Parathyroid adenoma (tissue), 2 donors: Measurements from ENCODE around the gene GALNT17.

Source experiments
- H2AFZ ChIP-seq: fragments of 300-600 bp; sonication (generic); one replicate; pipeline ENCODE4 v1.7.0; 2017; ENCODE audit warnings: antibody characterized with exemption, mild to moderate bottlenecking
- H3K27ac ChIP-seq: fragments of 300-600 bp; sonication (generic); one replicate; pipeline ENCODE4 v1.7.0; 2017
- H3K27me3 ChIP-seq: fragments of 300-600 bp; sonication (generic); one replicate; pipeline ENCODE4 v1.7.0; 2017; ENCODE audit warnings: low read length; ENCODE audit not compliant: control insufficient read depth, insufficient read depth
- H3K36me3 ChIP-seq: fragments of 300-600 bp; sonication (generic); one replicate; pipeline ENCODE4 v1.7.0; 2017; ENCODE audit warnings: low read length; ENCODE audit not compliant: control insufficient read depth, insufficient read depth
- H3K4me1 ChIP-seq: fragments of 300-600 bp; sonication (generic); one replicate; pipeline ENCODE4 v1.7.0; 2017; ENCODE audit warnings: control low read depth
- H3K4me2 ChIP-seq: fragments of 300-600 bp; sonication (generic); one replicate; pipeline ENCODE4 v1.7.0; 2017; ENCODE audit warnings: low read length
- H3K4me3 ChIP-seq: fragments of 300-600 bp; sonication (generic); one replicate; pipeline ENCODE4 v1.7.0; 2017; ENCODE audit warnings: low read depth, low read length
- H3K79me2 ChIP-seq: fragments of 300-600 bp; sonication (generic); one replicate; pipeline ENCODE4 v1.7.0; 2017; ENCODE audit warnings: control low read depth
- H3K9ac ChIP-seq: fragments of 300-600 bp; sonication (generic); one replicate; pipeline ENCODE4 v1.7.0; 2017; ENCODE audit warnings: mild to moderate bottlenecking
- H3K9me3 ChIP-seq: fragments of 300-600 bp; sonication (generic); one replicate; pipeline ENCODE4 v1.7.0; 2017; ENCODE audit warnings: low read length; ENCODE audit not compliant: control insufficient read depth
- TF ChIP-seq, protein P1 (sequence below): fragments of 300-600 bp; sonication (generic); IDR thresholded peaks from one replicate; pipeline ENCODE4 v1.7.0; 2017; ENCODE audit warnings: antibody characterized with exemption, mild to moderate bottlenecking
- donor health status: primary hyperparathyroidism.

GALNT17 gene

DNA sequence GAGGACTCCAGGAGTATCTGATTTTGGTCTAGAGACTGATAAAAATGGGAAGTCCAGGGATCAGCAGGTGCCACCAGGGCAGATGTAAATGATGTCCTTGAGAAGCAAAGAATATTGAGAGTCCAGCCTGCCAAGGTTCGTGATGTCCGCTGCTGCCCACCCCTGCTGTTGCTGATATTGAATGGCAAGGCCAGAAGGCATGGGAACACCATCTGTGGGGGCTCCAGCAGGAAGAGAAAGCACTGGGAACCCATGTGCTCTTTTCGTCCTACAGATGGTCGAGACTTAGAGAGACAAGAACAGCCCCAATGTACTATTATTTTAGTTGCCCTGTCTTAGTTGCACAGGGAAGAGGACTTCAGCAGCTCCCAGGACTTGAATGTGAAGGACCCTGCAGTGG lies 363.9 kb downstream of the GALNT17 start:
- no peaks in the 10 kb centered on the region for H3K79me2 ChIP-seq
- H3K36me3 ChIP-seq, result no peaks in the 10 kb centered on the region
- H3K4me1 ChIP-seq, result no peaks in the 10 kb centered on the region
- no peak overlapping the region for H3K4me3 ChIP-seq
- no peaks in the 10 kb centered on the region for H3K27me3 ChIP-seq
- no peak overlapping the region for H3K9ac ChIP-seq
- H2AFZ ChIP-seq, result no peak overlapping the region
- TF ChIP-seq, protein P1, sequence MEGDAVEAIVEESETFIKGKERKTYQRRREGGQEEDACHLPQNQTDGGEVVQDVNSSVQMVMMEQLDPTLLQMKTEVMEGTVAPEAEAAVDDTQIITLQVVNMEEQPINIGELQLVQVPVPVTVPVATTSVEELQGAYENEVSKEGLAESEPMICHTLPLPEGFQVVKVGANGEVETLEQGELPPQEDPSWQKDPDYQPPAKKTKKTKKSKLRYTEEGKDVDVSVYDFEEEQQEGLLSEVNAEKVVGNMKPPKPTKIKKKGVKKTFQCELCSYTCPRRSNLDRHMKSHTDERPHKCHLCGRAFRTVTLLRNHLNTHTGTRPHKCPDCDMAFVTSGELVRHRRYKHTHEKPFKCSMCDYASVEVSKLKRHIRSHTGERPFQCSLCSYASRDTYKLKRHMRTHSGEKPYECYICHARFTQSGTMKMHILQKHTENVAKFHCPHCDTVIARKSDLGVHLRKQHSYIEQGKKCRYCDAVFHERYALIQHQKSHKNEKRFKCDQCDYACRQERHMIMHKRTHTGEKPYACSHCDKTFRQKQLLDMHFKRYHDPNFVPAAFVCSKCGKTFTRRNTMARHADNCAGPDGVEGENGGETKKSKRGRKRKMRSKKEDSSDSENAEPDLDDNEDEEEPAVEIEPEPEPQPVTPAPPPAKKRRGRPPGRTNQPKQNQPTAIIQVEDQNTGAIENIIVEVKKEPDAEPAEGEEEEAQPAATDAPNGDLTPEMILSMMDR, result no peak
- H3K4me2 ChIP-seq, result no peak overlapping the region
- H3K9me3 ChIP-seq, result no peaks in the 10 kb centered on the region
- no peak overlapping the region for H3K27ac ChIP-seq

GRCh38 chr7:71497256-71497946 lies 365.5 kb downstream of the GALNT17 start:
- H3K27ac ChIP-seq, result no peak overlapping the region

DNA sequence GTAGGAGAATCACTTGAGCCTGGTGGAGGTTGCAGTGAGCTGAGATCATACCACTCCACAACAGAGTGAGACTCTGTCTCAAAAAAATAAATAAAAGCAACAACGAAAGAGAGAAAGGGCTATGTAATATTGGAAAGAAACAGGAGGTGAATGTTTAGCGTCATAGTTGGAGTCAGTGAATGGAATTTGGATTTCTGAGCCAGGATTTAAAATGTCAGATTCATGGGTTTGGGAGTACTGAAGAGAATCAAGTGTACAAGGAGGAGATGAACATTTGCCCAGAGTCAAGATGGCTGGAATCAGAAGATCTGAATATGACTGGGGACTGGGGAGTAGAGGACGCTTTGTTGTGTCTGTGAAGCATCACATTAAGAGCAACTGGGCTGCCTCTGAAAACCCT lies 366.4 kb downstream of the GALNT17 start:
- Histone ChIP-seq H3K9me3 (no peaks in the 10 kb centered on the region), H2AFZ (no peak overlapping the region), H3K27me3 (no peaks in the 10 kb centered on the region), H3K4me2 (no peak overlapping the region), H3K4me3 (no peak overlapping the region), H3K9ac (no peak overlapping the region), H3K27ac (no peak overlapping the region), H3K36me3 (no peaks in the 10 kb centered on the region), H3K4me1 (no peaks in the 10 kb centered on the region), H3K79me2 (no peaks in the 10 kb centered on the region)
- TF ChIP-seq, protein P1, result no peak

More at GRCh38 chr7:71497256-71497946, 365.5 kb downstream of the GALNT17 start:
- no peak overlapping the region for H2AFZ ChIP-seq
- H3K4me2 ChIP-seq, result no peak overlapping the region
- H3K4me3 ChIP-seq, result no peak overlapping the region
- no peaks in the 10 kb centered on the region for H3K27me3 ChIP-seq
- H3K79me2 ChIP-seq, result no peaks in the 10 kb centered on the region
- H3K9ac ChIP-seq, result no peak overlapping the region
- no peaks in the 10 kb centered on the region for H3K36me3 ChIP-seq
- TF ChIP-seq, protein P1, result no peak
- H3K4me1 ChIP-seq, result no peaks in the 10 kb centered on the region
- H3K9me3 ChIP-seq, result no peaks in the 10 kb centered on the region

DNA sequence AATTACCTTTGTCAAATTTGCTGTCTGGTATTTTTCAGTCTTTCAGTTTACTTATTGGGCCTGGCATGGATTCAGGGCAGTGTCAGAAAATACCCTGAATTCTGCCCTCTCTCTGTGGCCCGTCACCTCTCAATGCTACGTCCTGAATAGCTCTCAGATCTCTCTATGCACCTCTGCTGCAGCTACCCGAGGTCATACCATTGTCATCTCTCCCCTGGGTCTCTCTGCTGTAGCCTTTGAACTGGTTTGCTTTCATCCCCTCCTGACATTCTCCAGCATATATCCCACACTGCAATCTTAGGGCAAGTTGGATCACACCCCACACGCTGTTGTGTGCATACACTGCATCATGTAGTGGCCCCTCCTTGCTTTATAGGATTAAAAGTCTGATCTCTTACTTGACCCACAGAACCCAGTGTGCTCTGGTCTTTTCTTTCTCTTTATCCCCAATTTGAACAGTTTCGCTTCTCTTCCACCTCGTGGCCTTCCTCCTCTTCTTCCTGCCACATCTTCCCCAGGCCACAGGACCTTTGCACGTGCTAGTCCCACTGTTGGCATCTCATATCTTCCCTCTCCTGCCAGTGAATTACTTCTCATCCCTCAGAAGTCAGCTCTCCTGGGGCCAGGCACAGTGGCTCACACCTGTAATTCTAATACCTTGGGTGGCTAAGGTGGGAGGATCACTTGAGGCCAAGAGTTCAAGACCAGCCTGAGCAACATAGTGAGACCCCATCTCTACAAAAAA lies 372.9 kb downstream of the GALNT17 start:
- Histone ChIP-seq H3K9ac (no peak overlapping the region), H3K4me1 (no peaks in the 10 kb centered on the region), H3K4me2 (no peak overlapping the region), H3K9me3 (no peaks in the 10 kb centered on the region), H2AFZ (no peak overlapping the region), H3K27ac (no peak overlapping the region), H3K36me3 (no peaks in the 10 kb centered on the region), H3K79me2 (no peaks in the 10 kb centered on the region), H3K4me3 (no peak overlapping the region), H3K27me3 (no peaks in the 10 kb centered on the region)
- TF ChIP-seq, protein P1, result no peak
